Tibial nerve (tissue), 4 donors: Measurements from ENCODE around the gene ERCC1. TPM values are rescaled to one million over a fixed set of nuclear protein-coding genes. Genes with fewer than 3 reads are reported as not detected.

Experiments used
- DNase-seq, 2 donors: peaks; one replicate each; pipeline ENCODE4 v3.0.0-alpha.2; 2019; ENCODE audit warnings: low spot score in 2 of 2
- H3K27ac ChIP-seq, 4 donors: fragments of 200-600 bp; sonication (generic) in 3 of 4; one replicate each; pipeline ENCODE4 v1.5.1; 2017 to 2019; ENCODE audit warnings: mild to moderate bottlenecking in 1 of 4
- H3K27me3 ChIP-seq, 2 donors: fragments of 200-600 bp; sonication (generic) in 1 of 2; one replicate each; pipeline versions ENCODE4 v1.5.1 to v1.6.0; 2017 to 2019
- H3K36me3 ChIP-seq, 3 donors: fragments of 200-600 bp; sonication (generic); one replicate each; pipeline ENCODE4 v1.5.1; 2018 to 2019
- H3K4me1 ChIP-seq, 4 donors: fragments of 200-600 bp; sonication (generic) in 3 of 4; one replicate each; pipeline ENCODE4 v1.5.1; 2017 to 2019
- H3K4me3 ChIP-seq, 4 donors: fragments of 200-600 bp; sonication (generic) in 3 of 4; one replicate each; pipeline ENCODE4 v1.5.1; 2017 to 2019; ENCODE audit warnings: mild to moderate bottlenecking in 1 of 4, moderate library complexity in 1 of 4
- H3K9me3 ChIP-seq, 4 donors: fragments of 200-600 bp; sonication (generic) in 3 of 4; one replicate each; pipeline ENCODE4 v1.5.1; 2017 to 2019
- CTCF ChIP-seq, 5 experiments: fragments of 200-600 bp in 3 of 5; fragments of 450-650 bp in 2 of 5; sonication (generic) in 3 of 5; IDR thresholded peaks; one replicate each; pipeline ENCODE4 v1.5.1; 2016 to 2019; ENCODE audit warnings: antibody characterized with exemption in 5 of 5, mild to moderate bottlenecking in 3 of 5, moderate library complexity in 2 of 5
- EP300 ChIP-seq, 2 donors: sonication (generic); formaldehyde crosslinking; IDR thresholded peaks; one replicate each; pipeline ENCODE4 v1.6.1; 2017; ENCODE audit warnings: antibody characterized with exemption in 2 of 2, mild to moderate bottlenecking in 1 of 2
- POLR2A ChIP-seq, 2 donors: fragments of 450-650 bp; IDR thresholded peaks; one replicate each; pipeline ENCODE4 v1.6.1; 2017; ENCODE audit warnings: antibody characterized with exemption in 2 of 2, mild to moderate bottlenecking in 2 of 2, moderate library complexity in 2 of 2
- whole genome bisulfite sequencing, 2 donors: methylation state at CpG; one replicate each; pipeline ENCODE4 v1.1.5; 2018; 5-methylcytosine and 5-hydroxymethylcytosine counted together
- total RNA-seq, 4 donors: library from RNA; depleted of rRNA; stranded (reverse); fragments of >200 nt; gene quantifications; one replicate each; pipeline ENCODE4 v1.1.0, GENCODE V29; 2016

The ERCC1 gene
- total RNA-seq, 4 donors from 2014 or later, result 95.5 to 161 (median 99.2) TPM

DNA sequence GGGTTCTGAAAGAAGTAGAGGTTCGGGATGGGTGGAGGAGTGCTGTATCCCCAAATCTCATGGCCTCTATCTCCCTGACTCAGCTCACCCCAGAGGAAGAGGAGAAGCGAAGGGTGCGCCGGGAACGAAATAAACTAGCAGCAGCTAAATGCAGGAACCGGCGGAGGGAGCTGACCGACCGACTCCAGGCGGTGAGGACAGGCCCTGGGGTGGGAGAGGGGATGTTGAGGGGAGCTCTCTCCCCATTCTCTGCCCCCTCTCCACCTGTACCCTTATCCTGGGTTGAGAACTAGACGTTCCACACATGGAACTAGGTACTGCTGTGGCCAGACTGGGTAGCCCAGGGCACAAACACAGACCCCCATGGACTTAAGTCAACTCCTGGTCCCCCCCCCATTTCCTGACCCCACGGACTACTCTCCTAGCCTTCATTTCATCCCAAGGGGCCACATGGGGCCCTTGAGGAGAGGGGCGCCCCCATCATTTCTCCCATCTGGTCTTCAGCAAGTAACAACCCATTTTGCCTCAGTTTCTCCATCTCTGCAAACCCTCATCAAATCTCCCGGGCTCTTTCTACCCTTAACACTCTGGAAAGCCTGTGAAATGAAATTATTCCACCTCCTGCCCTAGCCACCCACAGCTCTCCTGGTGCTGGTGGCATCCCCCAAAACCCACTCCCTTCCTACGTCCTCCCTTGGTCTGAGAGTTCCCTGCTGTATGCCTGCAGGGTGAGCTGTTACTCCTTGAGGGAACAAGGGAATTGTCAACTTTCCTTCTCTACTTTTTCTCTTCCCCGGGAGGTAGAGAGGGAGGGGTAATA is 47.6 kb upstream of the ERCC1 start:
- Histone ChIP-seq H3K27ac (no peak overlapping the region), H3K4me3 (no peak overlapping the region), H3K9me3 (no peaks in the 10 kb centered on the region), H3K36me3 (no peaks in the 10 kb centered on the region), H3K27me3 (peaks cover 0 to 42% of the 10 kb centered on the region in 2 donors), H3K4me1 (peaks cover 0 to 49% (median 23%) of the 10 kb centered on the region in 4 donors)
- TF ChIP-seq POLR2A (IDR thresholded peaks at IDR 0.05) (no peak), CTCF (IDR thresholded peaks at IDR 0.05) (no peak), EP300 (IDR thresholded peaks at IDR 0.05) (no peak)
- no peak for DNase-seq
- 77 to 78% methylated on average over 16 of the region's 16 CpGs for WGBS, 2 donors

- Histone ChIP-seq H3K4me3 (no peak overlapping the region), H3K9me3 (no peaks in the 10 kb centered on the region), H3K36me3 (no peaks in the 10 kb centered on the region), H3K27ac (no peak overlapping the region), H3K4me1 (peaks cover 0 to 47% (median 23%) of the 10 kb centered on the region in 4 donors), H3K27me3 (peaks cover 0 to 42% of the 10 kb centered on the region in 2 donors)
- TF ChIP-seq CTCF (IDR thresholded peaks at IDR 0.05) (no peak), EP300 (IDR thresholded peaks at IDR 0.05) (no peak), POLR2A (IDR thresholded peaks at IDR 0.05) (no peak)
- no peak for DNase-seq
- WGBS, 2 donors, result 85 to 91% methylated on average over 15 of the region's 15 CpGs
Observed at GRCh38 chr19:45470762-45471081, 47.0 kb upstream of the ERCC1 start.

DNA sequence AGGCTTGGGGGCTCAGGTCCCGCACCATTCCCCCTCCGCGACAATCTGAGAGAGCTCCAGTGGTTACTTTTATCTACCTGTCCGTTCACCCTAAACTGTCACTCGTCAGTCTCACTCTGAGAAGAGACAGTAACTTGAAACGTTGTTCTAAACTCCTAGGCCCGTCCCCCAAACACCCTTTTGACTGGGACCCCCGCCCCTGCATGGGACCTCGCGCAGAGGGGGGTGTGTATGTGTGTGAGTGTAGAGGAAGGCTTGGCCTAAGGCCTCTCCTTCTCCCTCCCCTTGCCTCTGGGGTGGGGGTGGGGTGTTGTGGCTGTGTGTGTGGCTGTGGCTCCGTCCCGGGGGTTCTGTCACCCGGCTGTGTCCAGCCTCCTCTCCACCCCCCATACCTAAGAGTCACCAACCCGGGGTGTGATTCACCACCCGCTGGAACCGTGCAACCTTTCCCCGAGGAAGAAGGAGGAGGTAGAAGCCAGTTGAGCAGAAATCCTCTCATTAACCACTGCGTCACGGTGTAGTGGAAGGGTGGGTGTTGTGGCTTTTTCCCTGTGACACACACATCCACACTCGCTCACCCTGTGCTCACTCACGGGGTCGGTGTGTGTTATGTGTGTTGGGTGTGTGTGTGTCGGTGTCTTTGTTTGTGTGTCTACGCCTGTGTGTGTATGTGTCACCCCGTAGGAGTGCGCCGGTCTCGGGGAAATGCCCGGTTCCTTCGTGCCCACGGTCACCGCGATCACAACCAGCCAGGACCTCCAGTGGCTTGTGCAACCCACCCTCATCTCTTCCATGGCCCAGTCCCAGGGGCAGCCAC is 46.4 kb upstream of the ERCC1 start:
- WGBS, 2 donors, result 41 to 44% methylated on average over 30 to 32 of the region's 33 CpGs
- TF ChIP-seq EP300 (IDR thresholded peaks at IDR 0.05), result no peak
- no peak for TF ChIP-seq CTCF (IDR thresholded peaks at IDR 0.05)
- peak in 1 of 2 donors; percentile 20 for TF ChIP-seq POLR2A (IDR thresholded peaks at IDR 0.05)
- peak overlapping the region; percentile 85 to 96 (median 95) for H3K27ac ChIP-seq
- H3K27me3 ChIP-seq, result peaks cover 0 to 42% of the 10 kb centered on the region in 2 donors
- H3K4me1 ChIP-seq, result peaks cover 0 to 47% (median 23%) of the 10 kb centered on the region in 4 donors
- DNase-seq, result peak in 1 of 2 donors; percentile 32
- H3K36me3 ChIP-seq, result no peaks in the 10 kb centered on the region
- no peaks in the 10 kb centered on the region for H3K9me3 ChIP-seq
- H3K4me3 ChIP-seq, result peak overlapping the region; percentile 50 to 77 (median 60)

GRCh38 chr19:45469132-45469944 is 45.6 kb upstream of the ERCC1 start:
- peak overlapping the region; percentile 85 to 96 (median 95) for H3K27ac ChIP-seq
- H3K4me3 ChIP-seq, result peak overlapping the region; percentile 50 to 77 (median 60)
- TF ChIP-seq EP300 (IDR thresholded peaks at IDR 0.05), result peak; percentile 90 to 99
- peak in 2 of 5 experiments; percentile 17 to 51 for TF ChIP-seq CTCF (IDR thresholded peaks at IDR 0.05)
- peak in 1 of 2 donors; percentile 67 for TF ChIP-seq POLR2A (IDR thresholded peaks at IDR 0.05)
- H3K27me3 ChIP-seq, result peaks cover 0 to 43% of the 10 kb centered on the region in 2 donors
- no peaks in the 10 kb centered on the region for H3K36me3 ChIP-seq
- DNase-seq, result peak; percentile 87 to 94
- peaks cover 0 to 47% (median 23%) of the 10 kb centered on the region in 4 donors for H3K4me1 ChIP-seq
- H3K9me3 ChIP-seq, result no peaks in the 10 kb centered on the region
- 1% methylated on average over 47 to 57 of the region's 66 CpGs for WGBS, 2 donors
